OCI-LY1 (cell line): ENCODE data around the gene CIPC.

Experiments used
- H2AFZ ChIP-seq: fragments of 200-600 bp; sonication (generic), shearing (Covaris generic); 2 replicates; pipeline ENCODE4 v1.6.0; 2014; ENCODE audit warnings: antibody characterized with exemption, mild to moderate bottlenecking, low read length
- H3F3A ChIP-seq: fragments of 200-600 bp; sonication (generic), shearing (Covaris generic); 2 replicates; pipeline ENCODE4 v1.6.0; 2014; ENCODE audit warnings: mild to moderate bottlenecking, antibody characterized with exemption, low read length, moderate library complexity; ENCODE audit not compliant: insufficient read depth
- H3K27ac ChIP-seq: fragments of 200-600 bp; sonication (generic); 2 replicates; pipeline ENCODE4 v1.5.1; 2014; ENCODE audit warnings: low read length, mixed run types, mild to moderate bottlenecking, low read depth; ENCODE audit not compliant: poor library complexity, severe bottlenecking
- H3K27me3 ChIP-seq: fragments of 200-600 bp; sonication (generic); 2 replicates; pipeline ENCODE4 v1.6.0; 2014; ENCODE audit warnings: antibody characterized with exemption, mild to moderate bottlenecking, low read length, moderate library complexity; ENCODE audit not compliant: insufficient read depth
- H3K36me3 ChIP-seq: fragments of 200-600 bp; sonication (generic); 2 replicates; pipeline ENCODE4 v1.6.1; 2014; ENCODE audit warnings: mild to moderate bottlenecking, antibody characterized with exemption, low read length, moderate library complexity, mixed read lengths; ENCODE audit not compliant: insufficient read depth
- H3K4me1 ChIP-seq: fragments of 200-600 bp; sonication (generic); 2 replicates; pipeline ENCODE4 v1.5.1; 2014; ENCODE audit warnings: mild to moderate bottlenecking, low read length, moderate library complexity; ENCODE audit not compliant: insufficient read depth, severe bottlenecking
- H3K4me2 ChIP-seq: fragments of 200-600 bp; sonication (generic), shearing (Covaris generic); 2 replicates; pipeline ENCODE4 v1.6.1; 2014; ENCODE audit warnings: low read length
- H3K4me3 ChIP-seq: fragments of 200-600 bp; sonication (generic); 2 replicates; pipeline ENCODE4 v1.5.1; 2014; ENCODE audit warnings: low read length, low read depth, mild to moderate bottlenecking, mixed read lengths; ENCODE audit not compliant: poor library complexity, severe bottlenecking
- H3K79me2 ChIP-seq: fragments of 200-600 bp; shearing (Covaris generic); 2 replicates; pipeline ENCODE4 v1.6.1; 2016; ENCODE audit warnings: mixed run types, low read length, mixed read lengths; ENCODE audit not compliant: insufficient read depth
- H3K9ac ChIP-seq: fragments of 200-600 bp; sonication (generic), shearing (Covaris generic); 2 replicates; pipeline ENCODE4 v1.6.1; 2014; ENCODE audit warnings: mild to moderate bottlenecking, low read length, mixed read lengths
- H3K9me2 ChIP-seq: fragments of 200-600 bp; sonication (generic), shearing (Covaris generic); 2 replicates; pipeline ENCODE4 v1.6.1; 2014; ENCODE audit warnings: low read depth, mild to moderate bottlenecking, low read length, mixed read lengths
- H3K9me3 ChIP-seq: fragments of 200-600 bp; shearing (Covaris generic); 2 replicates; pipeline ENCODE4 v1.6.1; 2014; ENCODE audit warnings: low read length, mixed read lengths
- H4K20me1 ChIP-seq: fragments of 200-600 bp; sonication (generic), shearing (Covaris generic); 2 replicates; pipeline ENCODE4 v1.6.0; 2016; ENCODE audit warnings: mild to moderate bottlenecking, low read length; ENCODE audit not compliant: insufficient read depth
- CTCF ChIP-seq: fragments of 200-600 bp; sonication (generic), shearing (Covaris generic); IDR thresholded peaks from 2 replicates; pipeline ENCODE4 v1.5.1; 2017; ENCODE audit warnings: mild to moderate bottlenecking, antibody characterized with exemption, low read length, moderate library complexity, mixed read lengths
- EZH2 ChIP-seq: fragments of 200-600 bp; sonication (generic), shearing (Covaris generic); IDR thresholded peaks from 2 replicates; pipeline ENCODE4 v1.8.0; 2017; ENCODE audit warnings: borderline replicate concordance, mixed run types, mild to moderate bottlenecking, antibody characterized with exemption, low read length, moderate library complexity, mixed read lengths

CIPC gene

GRCh38 chr14:77092676-77093075 is 5.4 kb upstream of the CIPC start:
- H3K9ac ChIP-seq, result no peak overlapping the region
- no peak overlapping the region for H2AFZ ChIP-seq
- no peak overlapping the region for H3K4me2 ChIP-seq
- TF ChIP-seq CTCF, result no peak
- TF ChIP-seq EZH2, result no peak
- no peaks in the 10 kb centered on the region for H3K79me2 ChIP-seq
- no peaks in the 10 kb centered on the region for H4K20me1 ChIP-seq
- peaks cover 10% of the 10 kb centered on the region for H3K4me1 ChIP-seq
- no peaks in the 10 kb centered on the region; the same call in 1 of the 2 replicates for H3K27me3 ChIP-seq
- no peak overlapping the region for H3K4me3 ChIP-seq
- H3K27ac ChIP-seq, result no peak overlapping the region
- H3K9me3 ChIP-seq, result peaks cover 10% of the 10 kb centered on the region; the same call in 1 of the 2 replicates
- H3K36me3 ChIP-seq, result no peaks in the 10 kb centered on the region
- H3K9me2 ChIP-seq, result no peaks in the 10 kb centered on the region
- 0 out of 2 replicates have a peak, but pooled peaks cover 5% of the 10 kb centered on the region for H3F3A ChIP-seq

- Histone ChIP-seq H3K36me3 (no peaks in the 10 kb centered on the region), H3K4me2 (no peak overlapping the region), H3K9me2 (no peaks in the 10 kb centered on the region), H3K4me1 (peaks cover 21% of the 10 kb centered on the region), H3K27ac (no peak overlapping the region), H2AFZ (no peak overlapping the region), H3F3A (0 out of 2 replicates have a peak, but pooled peaks cover 5% of the 10 kb centered on the region), H3K79me2 (peaks cover 5% of the 10 kb centered on the region; the same call in 1 of the 2 replicates), H4K20me1 (no peaks in the 10 kb centered on the region), H3K9me3 (peaks cover 10% of the 10 kb centered on the region; the same call in 1 of the 2 replicates), H3K27me3 (no peaks in the 10 kb centered on the region; the same call in 1 of the 2 replicates), H3K9ac (no peak overlapping the region), H3K4me3 (no peak overlapping the region)
- TF ChIP-seq CTCF (peak; percentile 86), EZH2 (no peak)
Measured at GRCh38 chr14:77094672-77095284, 3.3 kb upstream of the CIPC start.

- Histone ChIP-seq H3K9me2 (no peaks in the 10 kb centered on the region), H4K20me1 (no peaks in the 10 kb centered on the region), H3F3A (0 out of 2 replicates have a peak, but pooled peaks cover 5% of the 10 kb centered on the region), H3K9me3 (no peaks in the 10 kb centered on the region), H3K4me3 (peak overlapping the region; percentile 77), H3K4me2 (peak overlapping the region; percentile 93), H3K27ac (peak overlapping the region; percentile 51), H3K79me2 (peaks cover 9% of the 10 kb centered on the region; the same call in 1 of the 2 replicates), H3K27me3 (no peaks in the 10 kb centered on the region), H3K36me3 (peaks cover under 1% of the 10 kb centered on the region; the same call in 1 of the 2 replicates), H3K9ac (peak overlapping the region; percentile 77), H3K4me1 (peaks cover 45% of the 10 kb centered on the region), H2AFZ (no peak overlapping the region)
- no peak for TF ChIP-seq CTCF
- no peak for TF ChIP-seq EZH2
Measured at GRCh38 chr14:77097006-77097699, 905 bp upstream of the CIPC start.
